Measurements from ENCODE around the gene TNNI3.

TNNI3 gene

DNA sequence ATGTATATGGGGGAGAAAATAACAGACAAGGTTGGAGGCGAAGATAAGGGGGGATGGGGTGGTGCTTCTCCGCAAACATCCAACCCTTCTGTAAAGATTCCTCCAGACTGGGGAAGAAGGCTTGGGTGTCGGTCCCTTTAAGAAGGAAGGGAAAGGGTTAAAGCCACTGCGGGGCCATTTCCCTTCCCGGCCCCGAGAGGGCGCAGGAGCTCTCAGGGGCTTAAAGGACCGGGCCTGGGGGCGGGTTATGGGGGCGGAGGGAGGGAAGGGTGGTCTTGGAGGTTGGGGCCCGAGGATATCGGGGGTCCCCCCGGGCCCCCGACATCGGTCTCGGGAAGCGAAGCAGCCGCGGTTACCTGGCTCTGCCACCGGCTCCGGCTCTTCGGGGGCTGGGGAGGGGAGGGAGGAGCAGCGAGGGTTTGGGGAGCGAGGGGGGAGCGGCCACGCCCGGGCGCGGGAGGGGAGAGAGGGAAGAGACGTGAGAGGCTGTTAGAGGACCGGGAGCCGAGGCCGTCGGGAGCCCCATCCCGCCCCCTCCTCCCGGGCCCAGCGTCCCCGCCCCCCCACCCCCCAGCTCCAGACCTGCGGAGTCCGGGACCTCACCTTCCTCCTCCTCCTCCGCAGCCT, 11.3 kb downstream of the TNNI3 start:
- DNase-seq = peak; percentile 53

DNA sequence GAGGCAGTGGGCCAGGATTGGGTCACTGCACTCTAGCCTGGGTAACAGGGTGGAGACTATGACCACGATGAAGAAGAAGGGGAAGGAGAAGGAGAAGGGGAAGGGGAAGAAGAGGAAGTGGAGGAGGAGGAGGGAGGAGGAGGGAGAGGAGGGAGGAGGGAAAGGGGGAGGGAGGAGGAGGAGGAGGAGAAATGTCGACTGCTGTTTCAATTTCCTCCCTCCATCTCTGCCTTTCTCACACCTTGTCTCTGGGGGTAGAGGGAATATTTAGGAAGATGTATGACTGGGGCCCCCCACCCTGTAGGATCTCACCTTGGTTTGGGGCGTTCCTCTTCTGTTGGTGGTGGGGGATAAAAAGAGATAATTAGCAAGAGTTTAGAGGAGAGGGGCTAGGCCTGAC, 12.3 kb downstream of the TNNI3 start:
- no peak for DNase-seq

GRCh38 chr19:55141696-55142095, 15.8 kb downstream of the TNNI3 start:
- no peak for DNase-seq

DNA sequence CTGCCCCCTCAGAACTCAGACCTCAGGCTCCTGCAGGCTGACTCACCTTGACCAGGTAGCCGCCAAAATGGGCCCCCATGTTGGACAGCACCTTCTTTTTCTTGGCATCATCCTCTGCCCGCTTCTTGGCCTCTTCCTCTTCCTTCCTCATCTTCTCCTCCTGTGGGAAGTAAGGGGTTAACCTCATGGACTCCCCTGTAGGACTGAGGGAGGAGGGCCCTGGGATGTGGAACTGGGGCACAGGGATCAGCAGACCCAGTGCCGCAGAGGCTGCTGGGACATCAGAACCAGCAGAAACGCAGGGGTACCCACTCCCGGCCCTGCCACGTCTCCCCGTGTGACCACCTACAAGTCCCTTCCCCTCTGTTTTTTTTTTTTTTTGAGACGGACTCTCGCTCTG, 19.6 kb downstream of the TNNI3 start:
- no peak for DNase-seq

DNA sequence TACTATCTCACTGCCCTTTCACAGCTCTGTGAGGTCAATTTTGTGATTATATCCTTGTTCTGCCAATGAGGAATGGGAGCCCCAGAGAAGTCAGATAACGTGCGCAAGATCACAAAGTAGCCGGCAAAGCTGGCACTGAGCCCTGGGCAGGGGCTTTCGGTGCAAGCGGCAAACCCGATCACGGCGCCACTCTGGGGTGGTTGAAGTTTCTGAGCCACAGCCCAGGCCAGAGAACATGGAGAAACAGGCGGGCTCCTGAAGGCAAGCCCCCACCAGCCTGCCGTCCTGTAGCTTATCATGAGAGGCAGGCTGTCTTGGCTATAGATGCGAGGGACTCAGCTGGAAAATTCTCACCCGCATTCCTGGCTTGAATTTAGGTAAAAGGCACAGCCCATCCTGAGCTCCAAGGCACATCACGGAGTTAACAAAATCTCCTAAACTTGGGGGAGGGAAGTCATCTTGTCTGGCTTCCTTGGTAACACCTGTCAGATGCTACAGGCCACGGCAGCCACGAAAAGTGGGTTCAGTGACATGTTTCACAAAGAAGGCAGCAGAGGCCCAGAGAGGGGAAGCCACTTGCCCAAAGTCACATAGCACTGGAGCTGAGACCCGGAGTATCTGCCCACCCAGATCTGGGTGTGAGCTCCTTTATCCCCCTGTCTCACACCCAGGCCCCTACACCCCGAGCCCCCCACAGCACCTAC, 21.0 kb downstream of the TNNI3 start:
- DNase-seq = no peak

DNA sequence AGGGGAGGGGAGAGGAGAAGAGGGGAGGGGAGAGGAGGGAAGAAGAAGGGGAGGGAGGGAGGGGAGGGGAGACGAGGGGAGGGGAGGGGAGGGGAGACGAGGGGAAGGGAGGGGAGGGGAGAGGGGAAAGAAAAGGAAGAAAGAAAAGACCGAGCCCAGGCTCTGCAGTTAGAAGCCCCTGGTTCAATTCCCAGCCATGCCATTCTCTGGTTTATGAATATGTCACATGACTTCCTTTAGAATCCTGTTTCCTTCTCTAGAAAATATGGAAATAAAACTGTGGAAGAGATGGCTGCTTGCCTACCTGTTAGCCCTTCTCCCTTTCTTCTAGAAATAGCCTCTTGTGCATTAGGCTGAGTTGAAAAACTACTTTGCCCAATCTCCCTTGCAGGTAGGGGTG, 22.8 kb downstream of the TNNI3 start:
- no peak for DNase-seq

GRCh38 chr19:55133639-55134444, 23.7 kb downstream of the TNNI3 start:
- no peak for DNase-seq

GRCh38 chr19:55132453-55133129, 24.9 kb downstream of the TNNI3 start:
- no peak for DNase-seq

DNA sequence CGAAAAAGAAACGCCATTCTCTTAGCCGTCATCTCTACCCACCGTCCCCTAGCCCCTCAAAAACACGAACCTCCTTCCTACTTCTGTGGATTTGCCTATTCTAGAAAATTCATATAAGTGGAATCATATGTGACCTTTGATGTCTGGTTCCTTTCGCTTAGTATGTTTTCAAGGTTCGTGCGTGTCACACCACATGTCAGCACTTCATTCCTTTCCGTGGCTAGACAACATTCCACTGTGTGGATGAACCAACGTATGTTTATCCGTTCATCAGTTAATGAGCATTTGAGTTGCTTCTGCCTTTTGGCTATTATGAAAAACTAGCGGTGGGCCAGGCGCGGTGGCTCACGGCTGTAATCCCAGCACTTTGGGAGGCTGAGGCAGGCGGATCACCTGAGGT, 26.1 kb downstream of the TNNI3 start:
- DNase-seq = no peak

- no peak for DNase-seq
Measured at GRCh38 chr19:55119053-55119452, 38.5 kb downstream of the TNNI3 start.

- DNase-seq = no peak
Measured at GRCh38 chr19:55118401-55118991, 39.0 kb downstream of the TNNI3 start.

- DNase-seq = peak; percentile 95
Measured at GRCh38 chr19:55117663-55118391, 39.7 kb downstream of the TNNI3 start.

DNA sequence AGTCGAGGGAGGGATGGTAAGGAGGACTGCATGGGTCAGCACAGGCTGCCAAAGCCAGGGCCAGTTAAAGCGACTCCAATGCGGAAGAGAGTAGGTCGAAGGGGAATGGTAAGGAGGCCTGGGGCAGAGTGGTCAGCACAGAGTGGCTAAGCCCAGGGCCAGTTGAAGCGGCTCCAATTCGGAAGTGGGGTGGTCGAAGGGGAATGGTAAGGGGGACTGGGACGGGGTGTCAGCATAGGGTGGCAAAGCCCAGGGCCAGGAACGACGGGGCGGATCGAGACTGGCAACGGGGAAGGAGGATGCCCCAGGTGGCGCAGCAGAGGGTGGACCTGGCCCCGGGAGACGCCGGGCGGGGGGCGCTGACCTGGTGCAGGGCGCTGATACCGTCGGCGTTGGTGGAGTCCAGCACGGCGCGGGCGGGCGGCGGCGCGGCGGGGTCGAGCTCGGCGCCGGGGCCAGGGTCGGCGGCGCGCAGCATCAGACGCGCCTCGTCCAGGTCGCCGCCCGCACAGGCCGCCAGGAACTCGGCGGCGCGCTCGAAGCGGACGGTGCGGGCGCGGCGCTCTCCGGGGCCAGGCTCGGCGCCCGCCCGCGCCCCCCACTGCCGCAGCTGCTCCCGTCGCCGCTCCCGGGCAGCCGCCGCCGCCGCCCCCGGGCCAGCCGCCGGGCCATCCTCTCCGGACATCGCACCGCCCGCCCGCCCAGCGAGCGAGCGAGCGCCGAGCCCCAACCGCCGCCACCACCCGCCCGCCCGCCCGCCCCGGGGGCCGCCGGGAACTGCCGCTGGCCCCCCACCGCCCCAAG, 40.5 kb downstream of the TNNI3 start, which contains the start of gene PPP1R12C:
TSS of gene PPP1R12C (minus strand) at position 779 of the 804 bp plus-strand sequence. CDS start at position 685, 94 bp downstream.
- no peak for DNase-seq

DNA sequence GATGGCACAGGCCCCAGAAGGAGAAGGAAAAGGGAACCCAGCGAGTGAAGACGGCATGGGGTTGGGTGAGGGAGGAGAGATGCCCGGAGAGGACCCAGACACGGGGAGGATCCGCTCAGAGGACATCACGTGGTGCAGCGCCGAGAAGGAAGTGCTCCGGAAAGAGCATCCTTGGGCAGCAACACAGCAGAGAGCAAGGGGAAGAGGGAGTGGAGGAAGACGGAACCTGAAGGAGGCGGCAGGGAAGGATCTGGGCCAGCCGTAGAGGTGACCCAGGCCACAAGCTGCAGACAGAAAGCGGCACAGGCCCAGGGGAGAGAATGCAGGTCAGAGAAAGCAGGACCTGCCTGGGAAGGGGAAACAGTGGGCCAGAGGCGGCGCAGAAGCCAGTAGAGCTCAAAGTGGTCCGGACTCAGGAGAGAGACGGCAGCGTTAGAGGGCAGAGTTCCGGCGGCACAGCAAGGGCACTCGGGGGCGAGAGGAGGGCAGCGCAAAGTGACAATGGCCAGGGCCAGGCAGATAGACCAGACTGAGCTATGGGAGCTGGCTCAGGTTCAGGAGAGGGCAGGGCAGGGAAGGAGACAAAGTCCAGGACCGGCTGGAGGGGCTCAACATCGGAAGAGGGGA, 41.2 kb downstream of the TNNI3 start:
- DNase-seq = no peak

- no peak for DNase-seq
Measured at GRCh38 chr19:55115446-55116065, 42.0 kb downstream of the TNNI3 start.

GRCh38 chr19:55114566-55115145, 42.9 kb downstream of the TNNI3 start:
- DNase-seq = no peak

DNA sequence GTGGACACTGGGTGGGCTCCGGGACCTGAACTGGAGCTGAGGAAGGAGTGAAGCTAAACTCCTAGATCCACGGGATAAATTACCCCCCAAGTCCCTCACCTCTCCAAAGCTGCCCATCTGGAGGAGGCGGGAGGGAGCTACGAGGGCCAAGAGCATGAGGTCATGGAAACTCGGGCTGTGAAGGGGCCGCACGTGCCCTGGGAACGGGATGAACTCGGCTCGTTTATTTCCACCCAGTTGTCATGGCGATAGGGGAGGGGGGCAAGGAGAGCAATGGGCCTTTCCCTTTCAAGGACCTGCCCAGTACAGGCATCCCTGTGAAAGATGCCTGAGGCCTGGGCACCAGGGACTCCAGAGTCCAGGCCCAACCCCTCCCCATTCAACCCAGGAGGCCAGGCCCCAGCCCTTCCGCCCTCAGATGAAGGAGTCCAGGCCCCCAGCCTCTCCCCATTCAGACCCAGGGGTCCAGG, 43.9 kb downstream of the TNNI3 start:
- no peak for DNase-seq

- no peak for DNase-seq
Measured at GRCh38 chr19:55112777-55113569, 44.6 kb downstream of the TNNI3 start.

DNA sequence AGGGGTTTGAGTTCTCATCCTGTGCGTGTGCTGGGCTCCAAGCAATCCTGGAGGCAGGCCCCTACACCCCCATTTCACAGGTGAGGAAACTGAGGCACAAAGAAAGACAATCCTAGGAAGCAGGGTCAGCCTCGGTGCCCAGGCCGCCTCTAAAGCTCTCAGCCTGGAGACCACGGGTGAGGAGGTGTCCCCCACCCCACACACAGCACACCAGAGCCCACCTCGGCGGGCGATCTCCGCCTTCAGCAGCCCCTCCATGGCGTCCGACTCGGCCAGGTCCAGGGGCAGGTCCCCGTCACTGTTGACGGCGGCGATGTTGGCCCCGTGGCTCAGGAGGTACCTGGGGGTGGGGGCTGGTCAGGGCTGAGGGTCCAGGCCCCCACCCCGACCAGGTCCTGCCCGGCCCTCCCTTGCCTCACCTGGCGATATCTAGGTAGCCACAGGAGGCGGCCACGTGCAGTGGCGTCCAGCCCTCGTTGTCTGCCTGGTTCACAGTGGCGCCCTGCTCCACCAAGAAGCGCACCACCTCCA, 45.2 kb downstream of the TNNI3 start:
- DNase-seq = no peak
